ENCODE data around the gene IMP4. TPM values are rescaled to one million over a fixed set of nuclear protein-coding genes. Genes with fewer than 3 reads are reported as not detected.
A peak's percentile ranks its signal among the peaks of the same experiment; 100 is the strongest.

IMP4 gene
- total and polyA plus RNA-seq, 2 of the 8 experiments (the other 6 are each of a cell fraction or from before 2014, with no cell fraction given): 96.8 to 194 TPM

DNA sequence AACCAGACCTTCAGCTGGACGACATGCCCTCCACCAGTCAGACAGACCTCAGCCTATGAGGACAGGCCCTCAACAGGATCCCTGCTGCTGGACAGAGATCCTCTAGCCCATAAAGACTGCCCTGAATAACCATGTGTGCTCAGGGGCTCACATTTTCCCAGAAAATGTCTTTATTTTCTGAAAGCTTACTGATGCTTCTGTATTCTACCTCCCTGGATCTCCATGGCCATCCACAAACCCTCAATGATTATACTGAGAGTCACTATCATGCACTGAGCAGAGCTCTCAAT is 11.4 kb downstream of the IMP4 start:
- Histone ChIP-seq H2BK20ac (ENCODE audit: low read length) (no peak overlapping the region), H3K36me3 (ENCODE audit: control insufficient read depth in 2 of 4, insufficient read depth in 4 of 4, low read length in 3 of 4) (no peaks in the 10 kb centered on the region), H3K18ac (ENCODE audit: extremely low read depth, low read length) (no peak overlapping the region), H2BK120ac (replicated peaks; ENCODE audit: low read depth, low read length) (no peak overlapping the region), H4K91ac (replicated peaks; ENCODE audit: insufficient read length, low read length) (no peak overlapping the region), H3K56ac (replicated peaks; ENCODE audit: insufficient read length, low read depth, low read length) (no peak overlapping the region), H2AK5ac (ENCODE audit: low read depth, low read length) (no peak overlapping the region), H2AFZ (ENCODE audit: low read length) (no peak overlapping the region), H3K27ac (ENCODE audit: low read depth, low read length) (no peak overlapping the region), H2BK5ac (ENCODE audit: low read depth, low read length) (no peak overlapping the region), H3K4me1 (replicated peaks in 1 of 4; ENCODE audit: control insufficient read depth in 3 of 4, insufficient read depth in 4 of 4, low read length in 3 of 4) (no peaks in the 10 kb centered on the region), H2BK12ac (ENCODE audit: low read depth, low read length) (no peak overlapping the region), H4K8ac (ENCODE audit: extremely low read depth, insufficient read depth, low read length) (no peak overlapping the region), H3K4ac (replicated peaks; ENCODE audit: insufficient read length, low read depth, low read length) (no peak overlapping the region), H3K9me3 (ENCODE audit: insufficient read depth in 2 of 2, low read depth in 1 of 2, low read length in 1 of 2) (no peaks in the 10 kb centered on the region), H3K79me2 (ENCODE audit: control insufficient read depth in 1 of 2, insufficient read depth in 2 of 2, low read length in 2 of 2) (no peaks in the 10 kb centered on the region), H3K4me2 (ENCODE audit: insufficient read depth in 1 of 2, low read depth in 2 of 2, low read length in 2 of 2) (no peak overlapping the region), H3K23me2 (ENCODE audit: low read depth, low read length) (peaks cover 4% of the 10 kb centered on the region; the same call in 1 of the 2 replicates), H3K23ac (ENCODE audit: insufficient read length) (no peak overlapping the region), H3K79me1 (ENCODE audit: low read depth, low read length) (no peaks in the 10 kb centered on the region), H4K20me1 (replicated peaks in 1 of 2; ENCODE audit: control insufficient read depth in 1 of 2, insufficient read depth in 2 of 2, low read length in 2 of 2) (peaks cover 0 to 2% of the 10 kb centered on the region in 2 experiments), H3K9ac (replicated peaks in 1 of 4; ENCODE audit: extremely low read depth in 1 of 4, low read depth in 3 of 4, low read length in 3 of 4) (no peak overlapping the region), H3K27me3 (replicated peaks in 1 of 4; ENCODE audit: control insufficient read depth in 3 of 4, extremely low read depth in 1 of 4, insufficient read depth in 3 of 4, low read length in 3 of 4) (peaks cover 15 to 40% (median 26%) of the 10 kb centered on the region in 4 experiments; a peak in 6 of 7 replicates), H3K4me3 (ENCODE audit: extremely low read depth in 1 of 4, insufficient read depth in 2 of 4, low read depth in 3 of 4, low read length in 4 of 4) (no peak overlapping the region), H2BK15ac (ENCODE audit: low read length) (no peak overlapping the region), H4K5ac (ENCODE audit: insufficient read length, low read depth, low read length) (no peak overlapping the region), H3K14ac (ENCODE audit: insufficient read length) (no peak overlapping the region)
- DNase-seq (ENCODE audit: low read depth in 1 of 2, low spot score in 2 of 2): peak in 1 of 2 experiments; percentile 32
- TF ChIP-seq RXRA (IDR thresholded peaks at IDR 0.05; ENCODE audit: insufficient read depth, low read depth, low read length) (no peak), SIN3A (conservative IDR thresholded peaks at IDR 0.05 in 1 of 2, IDR thresholded peaks at IDR 0.05 in 1 of 2; ENCODE audit: low read depth in 1 of 2, low read length in 2 of 2) (no peak), SRF (IDR thresholded peaks at IDR 0.05; ENCODE audit: low read depth, low read length) (no peak), JUN (IDR thresholded peaks at IDR 0.05; ENCODE audit: low read depth, low read length) (no peak), YY1 (IDR thresholded peaks at IDR 0.05; ENCODE audit: low read depth, low read length) (no peak), SP1 (IDR thresholded peaks at IDR 0.05; ENCODE audit: low read depth, low read length) (no peak)
- ChIA-PET POLR2A (ENCODE audit: partially characterized antibody) (interaction anchor here (1.1 to 8.7 kb wide), 3 partner anchors 11 to 20 kb away, joined by 3 to 72 read pairs (median 5); partner anchors contain the start of gene IMP4), CTCF (ENCODE audit: partially characterized antibody) (interaction anchor here (0.7 to 4.7 kb wide), 6 partner anchors 10 to 430 kb away, joined by 3 to 28 read pairs (median 4); partner anchors contain the start of gene IMP4)
- WGBS, 2 experiments (ENCODE audit: extremely low coverage in 1 of 2, insufficient coverage in 1 of 2, insufficient read length in 1 of 2, insufficient replicate concordance in 2 of 2, low coverage in 1 of 2, low lambda C conversion rate in 2 of 2, missing lambda C conversion rate in 1 of 2): 82% methylated on average over 1 of the region's 1 CpG; no CpG with 5 or more reads in 1 of the 2 experiments
- FAIRE-seq: no peak

Measured in H1 (cell line).